GM21737 (cell line): ENCODE results near the gene ZNF385B.
"Not testable (repeated sequence)": the region's sequence is repeated elsewhere in the genome, so short reads cannot be mapped to it uniquely, and the experiment has no call there.

Experiments used
- ATAC-seq: cut with Tn5 transposase; IDR thresholded peaks from one replicate; pipeline ENCODE4 v1.9.1; 2021; ENCODE audit warnings: mild to moderate bottlenecking, moderate library complexity; ENCODE audit not compliant: unreplicated experiment

Gene ZNF385B

DNA sequence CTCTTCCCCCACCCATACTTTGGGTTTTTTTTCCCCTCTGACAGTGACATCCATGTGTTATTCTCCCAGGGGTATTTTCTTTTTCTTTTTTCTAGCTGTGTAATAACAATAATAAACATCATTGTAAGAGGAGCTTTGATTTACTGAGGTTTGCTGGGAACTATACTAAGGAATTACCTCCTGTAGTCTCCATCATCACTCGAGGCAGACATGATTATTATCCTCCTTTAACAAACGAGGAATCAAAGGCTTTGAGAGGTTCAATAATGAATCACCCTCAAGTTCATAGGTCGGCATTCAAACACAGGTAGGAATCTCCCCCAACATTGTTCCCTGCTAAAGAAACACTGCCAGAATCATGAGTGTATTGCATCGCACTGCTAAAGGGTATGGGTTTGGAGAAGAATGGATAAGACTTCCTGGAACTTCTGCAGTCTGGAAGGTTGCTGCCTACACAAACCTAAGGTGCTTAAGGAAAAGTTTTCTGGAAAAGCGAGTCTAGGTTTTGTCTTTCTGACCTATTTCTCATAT lies 336.5 kb downstream of the ZNF385B start:
- no peak for ATAC-seq

DNA sequence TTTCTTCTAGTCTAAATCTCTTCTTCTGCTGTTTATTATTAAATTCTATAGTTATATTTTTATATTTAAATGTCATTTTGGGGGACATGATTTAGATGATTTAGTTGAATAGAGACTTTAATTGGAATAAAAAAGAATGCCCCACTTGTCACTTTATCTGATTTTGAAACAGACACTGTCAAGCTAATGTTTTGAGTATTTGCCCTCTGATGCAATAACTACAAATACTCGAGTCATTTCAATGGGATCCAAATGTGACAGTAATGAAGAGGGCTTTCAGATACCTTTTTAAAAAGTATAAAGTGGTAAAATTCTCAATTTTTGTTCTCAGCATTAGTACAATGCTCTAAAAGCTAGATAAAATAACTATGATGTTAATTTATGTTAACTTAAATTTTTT lies 339.5 kb downstream of the ZNF385B start:
- ATAC-seq, result no peak

DNA sequence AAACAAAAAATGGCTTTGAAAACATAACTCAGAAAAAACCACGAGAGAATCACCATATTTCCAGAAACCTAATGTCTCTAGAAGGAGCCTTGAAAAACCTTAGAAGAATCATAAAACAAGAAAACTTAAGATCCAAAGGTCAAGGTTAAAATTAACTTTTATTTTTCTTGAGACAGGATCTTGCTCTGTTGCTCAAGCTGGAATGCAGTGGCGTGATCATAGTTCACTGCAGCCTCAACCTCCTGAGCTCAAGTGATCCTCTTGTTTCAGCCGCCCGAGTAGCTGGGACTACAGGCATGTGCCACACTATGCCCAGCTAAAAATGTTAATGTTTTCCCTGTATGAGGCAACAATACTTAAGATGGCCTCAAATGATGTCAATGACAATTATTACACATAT lies 342.6 kb downstream of the ZNF385B start:
- ATAC-seq, result no peak

DNA sequence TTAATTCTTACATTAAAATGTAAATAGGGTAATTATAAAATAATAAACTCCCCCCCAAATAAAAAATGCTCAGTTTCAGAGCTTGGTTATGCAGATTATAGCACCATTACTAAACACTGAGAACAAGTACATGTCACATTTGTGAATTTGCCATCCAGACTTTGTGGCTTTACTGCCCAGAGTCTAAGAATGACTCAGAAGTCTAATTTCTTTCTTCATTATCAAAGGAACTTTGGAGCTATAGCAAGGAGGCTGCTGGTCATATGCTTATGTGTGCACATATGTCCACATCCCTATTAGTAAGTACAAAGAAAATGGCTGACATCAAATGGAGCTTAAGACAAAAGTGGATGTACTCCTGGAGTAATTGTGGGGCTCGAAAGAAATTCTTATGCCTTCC lies 348.2 kb downstream of the ZNF385B start:
- no peak for ATAC-seq

DNA sequence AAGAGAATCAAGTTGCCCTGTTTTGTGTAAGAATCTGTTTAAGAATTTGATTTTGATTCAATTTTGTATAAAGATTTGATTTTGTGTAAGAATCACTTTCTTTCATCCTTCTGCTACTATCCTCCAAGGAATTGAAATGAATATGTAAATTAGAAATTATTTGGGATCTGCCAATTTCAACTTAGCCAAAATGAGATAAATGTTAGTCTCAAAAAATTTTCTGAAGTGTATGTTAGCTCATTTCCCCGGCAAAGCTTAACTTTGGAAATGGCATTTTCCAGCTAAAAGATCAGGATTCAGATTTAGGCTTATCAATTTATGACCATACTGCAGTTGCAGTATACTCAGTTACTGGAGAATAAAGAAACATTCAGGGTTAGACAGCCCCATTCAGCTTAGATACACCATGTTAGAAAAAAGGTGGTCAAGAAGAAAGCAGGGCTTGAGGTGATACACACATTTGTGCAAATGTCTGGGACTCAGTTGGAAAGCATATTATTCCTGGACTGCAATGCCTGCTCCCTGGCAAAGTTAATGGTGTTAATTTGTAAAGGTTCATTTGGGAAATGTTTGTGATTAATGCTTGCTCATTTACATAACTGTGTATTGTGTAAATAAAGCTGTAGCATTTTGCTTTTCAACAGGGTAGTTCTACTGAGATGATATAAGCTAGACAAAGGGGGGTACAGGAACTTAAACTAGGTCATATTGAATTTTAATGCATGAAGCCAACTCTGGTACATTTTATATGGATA lies 349.0 kb downstream of the ZNF385B start:
- ATAC-seq, result no peak

DNA sequence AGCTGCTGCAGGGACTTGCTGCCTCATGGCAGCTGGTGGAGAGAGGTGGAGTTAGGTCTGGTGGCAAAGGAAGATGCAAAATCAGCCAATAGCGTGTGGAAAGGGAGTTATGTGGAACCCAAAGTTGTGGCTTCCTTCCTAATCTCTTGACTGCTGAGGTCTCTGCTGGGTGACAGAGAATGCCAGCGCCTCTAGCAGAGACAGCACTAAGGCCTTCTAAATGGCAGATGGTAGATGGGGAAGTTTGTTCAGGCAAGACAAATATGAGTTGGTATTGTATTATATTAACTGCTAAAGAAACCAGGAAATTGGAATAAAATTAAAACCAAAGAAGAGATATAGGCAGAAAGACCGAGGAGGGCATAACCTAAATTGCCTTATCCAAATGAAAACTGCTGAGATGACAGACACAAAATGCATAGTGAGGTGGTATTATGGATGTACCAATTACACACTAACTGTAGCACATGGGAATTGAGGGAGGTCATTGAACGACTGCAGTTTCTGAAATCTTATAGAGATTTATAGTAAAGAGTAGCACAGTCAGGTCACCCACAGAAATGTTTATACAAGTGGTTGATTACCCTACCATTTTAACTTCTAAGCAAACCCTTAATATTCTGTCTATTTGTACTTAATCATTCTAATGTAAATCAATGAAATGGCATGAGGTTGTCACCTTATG lies 350.2 kb downstream of the ZNF385B start:
- ATAC-seq, result no peak

DNA sequence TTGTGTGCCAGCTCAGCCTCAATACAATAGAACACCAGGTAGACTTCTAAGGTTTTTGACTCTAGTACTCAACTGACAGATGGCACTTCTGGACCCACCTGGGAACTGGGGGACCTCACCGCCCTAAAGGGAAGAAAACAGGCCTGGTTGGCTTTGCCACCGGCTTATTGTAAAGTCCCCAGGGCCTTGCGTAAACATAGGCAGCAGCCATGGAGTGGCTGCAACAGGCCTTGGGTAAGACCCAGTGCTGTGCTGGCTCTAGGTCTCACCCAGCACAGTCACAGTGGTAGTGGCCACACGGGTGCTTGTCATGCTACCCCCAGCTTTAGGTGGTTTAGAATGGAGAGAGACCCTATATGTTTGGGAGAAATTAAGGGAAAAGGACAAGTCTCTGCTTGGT lies 366.1 kb downstream of the ZNF385B start:
- no peak for ATAC-seq

DNA sequence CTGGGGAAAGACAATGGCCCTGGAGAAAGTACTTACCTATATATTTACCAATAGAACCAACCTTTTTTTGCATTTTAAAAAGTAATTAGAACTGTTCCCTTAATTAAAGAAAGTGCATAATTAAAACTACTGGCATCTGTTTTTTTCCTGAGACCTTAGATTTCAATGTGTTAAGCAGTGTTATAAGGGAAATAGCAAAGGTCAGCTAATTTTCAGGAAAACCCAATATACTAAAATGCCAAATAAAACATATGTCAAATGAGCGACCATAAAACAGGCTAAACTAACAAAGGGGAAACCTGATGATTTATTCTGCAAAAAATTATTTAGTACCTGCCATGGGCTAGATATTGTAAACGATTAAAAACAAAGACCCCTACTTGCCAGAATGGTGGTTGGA lies 372.8 kb downstream of the ZNF385B start:
- no peak for ATAC-seq

DNA sequence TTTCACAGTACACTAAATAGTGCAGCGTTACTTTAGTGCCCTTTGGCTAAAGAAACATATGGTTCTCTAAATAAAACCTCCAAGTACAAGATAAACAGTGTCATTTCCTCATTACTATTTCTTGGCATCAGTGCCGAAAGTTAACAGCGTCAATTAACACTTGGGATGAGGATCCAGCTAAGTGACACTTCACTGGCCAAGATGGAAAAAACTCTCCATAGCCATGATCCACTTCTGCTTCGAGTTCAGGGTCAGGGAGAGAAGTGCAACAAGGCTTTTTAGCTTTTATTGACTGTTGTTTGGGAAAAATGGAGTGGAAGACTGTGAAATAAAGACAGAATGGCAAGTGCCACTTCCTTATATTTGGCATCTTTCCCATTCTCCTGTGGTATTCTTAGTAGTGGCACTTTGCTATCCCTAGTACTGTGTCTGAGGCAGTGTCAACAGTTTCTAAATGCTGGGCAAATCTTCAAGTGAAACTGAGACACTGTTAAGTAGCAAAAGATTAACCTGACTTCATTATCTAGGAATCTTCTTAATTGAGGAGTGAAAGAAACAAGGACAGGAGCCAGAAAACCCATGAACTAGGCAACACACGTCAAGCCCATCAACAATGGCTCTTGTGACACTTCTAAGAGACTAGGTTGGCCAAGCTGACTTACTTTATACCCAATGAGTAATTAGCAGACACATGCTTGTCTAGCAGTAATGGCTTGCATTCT lies 374.2 kb downstream of the ZNF385B start:
- no peak for ATAC-seq

DNA sequence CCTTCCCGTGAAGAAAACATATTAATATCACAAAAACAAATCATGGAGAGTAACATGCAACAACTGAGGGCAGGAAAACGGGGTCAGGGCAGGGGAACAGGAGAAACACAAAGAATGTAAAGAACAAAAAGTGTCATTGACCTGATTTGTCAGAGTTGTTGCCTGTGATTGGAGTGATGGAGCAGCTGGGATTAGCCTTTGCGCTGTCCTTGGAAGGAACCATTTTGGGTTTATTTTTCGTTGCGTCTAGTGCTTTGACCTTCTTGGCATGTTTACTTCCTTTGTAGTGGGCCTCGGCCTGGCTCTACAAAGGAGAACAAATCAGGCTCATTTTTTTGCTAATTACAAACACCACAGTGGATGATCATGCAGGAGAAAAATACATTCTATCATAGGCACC lies 378.3 kb downstream of the ZNF385B start:
- ATAC-seq, result no peak

DNA sequence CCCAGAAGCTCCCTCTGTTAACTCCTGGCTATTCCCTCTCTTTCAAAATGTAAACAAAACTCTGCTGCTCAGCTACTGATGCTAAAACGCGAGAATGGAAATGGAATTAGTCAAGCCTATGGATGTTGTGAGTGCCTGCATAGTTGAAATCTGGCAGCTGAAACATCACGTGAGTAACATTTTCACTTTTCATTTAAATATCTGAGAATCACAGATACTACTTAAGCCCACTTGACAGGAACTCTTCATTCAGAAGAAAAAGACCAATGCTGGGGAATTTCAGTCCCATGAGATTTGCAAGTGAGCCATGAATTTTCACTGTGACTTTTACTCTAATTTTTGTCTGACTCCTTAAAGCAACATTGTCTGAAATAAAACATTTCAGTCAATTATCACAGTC lies 381.5 kb downstream of the ZNF385B start:
- no peak for ATAC-seq

DNA sequence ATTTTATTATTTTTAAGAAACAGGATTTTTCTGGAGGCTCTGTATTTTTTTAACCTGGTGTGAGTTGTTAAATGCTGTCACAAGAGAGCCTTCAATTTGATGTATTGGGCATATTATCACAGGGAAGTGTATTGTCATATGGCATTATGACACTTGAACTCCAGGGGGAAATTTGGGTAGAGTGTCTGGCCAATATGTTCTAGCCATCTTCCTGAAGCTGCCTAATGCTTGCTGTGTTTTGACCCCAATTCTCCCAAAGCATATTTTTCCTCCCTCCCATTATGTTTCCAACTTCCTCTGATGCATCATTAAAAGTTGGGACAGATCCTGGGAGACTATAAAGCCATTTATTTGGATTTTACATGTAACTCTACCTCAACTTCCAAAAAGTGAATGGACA lies 382.6 kb downstream of the ZNF385B start:
- ATAC-seq, result no peak

DNA sequence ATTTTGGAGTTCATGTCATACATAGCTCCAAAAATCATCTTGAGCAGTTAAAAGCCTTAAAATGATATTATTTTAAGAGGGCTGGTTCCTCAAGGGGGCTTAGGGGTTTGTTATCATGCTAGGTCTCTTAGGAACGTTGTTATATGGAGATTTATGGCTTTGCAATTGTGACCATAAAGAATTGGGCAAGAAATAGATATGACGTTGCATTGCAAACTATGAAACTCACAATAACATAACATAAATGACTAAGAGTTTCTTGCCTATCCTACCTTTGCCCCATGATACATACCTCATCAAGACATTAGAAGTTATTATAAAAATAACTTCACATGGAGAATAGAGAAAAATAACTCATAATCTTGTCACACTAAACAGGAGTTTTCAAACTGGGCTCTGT lies 390.4 kb downstream of the ZNF385B start:
- ATAC-seq, result no peak

DNA sequence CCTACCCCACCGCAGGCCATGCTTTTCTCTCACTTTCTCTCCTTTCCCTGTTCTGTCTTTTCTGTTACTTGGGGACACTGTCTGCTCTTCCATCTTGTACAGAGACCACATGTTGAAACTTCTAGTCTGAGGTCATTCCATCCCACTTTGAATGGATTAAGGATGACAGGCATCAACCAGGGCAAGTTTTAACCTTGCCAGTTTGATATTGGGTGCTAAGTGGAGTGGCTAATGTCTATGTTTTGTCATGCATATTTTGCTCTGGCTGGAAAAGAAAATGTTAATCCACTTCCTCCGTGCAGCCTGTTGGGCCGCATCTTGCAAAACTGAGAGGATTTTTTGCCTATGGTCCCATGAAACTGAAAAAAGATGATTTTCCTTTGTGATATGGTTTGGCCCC lies 391.3 kb downstream of the ZNF385B start:
- no peak for ATAC-seq

DNA sequence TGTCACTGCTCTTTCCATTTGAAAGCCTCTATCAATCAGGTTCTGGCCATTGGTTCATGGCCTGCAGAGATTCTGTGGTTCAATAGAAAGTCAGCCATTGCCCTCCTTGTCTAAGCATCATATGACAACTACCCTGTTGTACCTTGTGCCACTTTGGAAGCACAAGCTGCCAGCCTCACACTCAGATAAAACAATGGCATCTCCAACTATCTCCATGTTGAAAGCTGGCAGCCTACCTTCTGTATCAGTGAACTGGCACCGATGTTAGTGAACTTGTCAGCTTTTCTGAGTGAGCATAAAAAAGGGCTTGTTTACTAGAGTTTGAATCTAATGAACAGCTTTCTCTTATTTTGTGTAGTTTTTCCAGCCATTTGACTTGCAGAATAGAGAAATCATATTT lies 393.5 kb downstream of the ZNF385B start:
- no peak for ATAC-seq

DNA sequence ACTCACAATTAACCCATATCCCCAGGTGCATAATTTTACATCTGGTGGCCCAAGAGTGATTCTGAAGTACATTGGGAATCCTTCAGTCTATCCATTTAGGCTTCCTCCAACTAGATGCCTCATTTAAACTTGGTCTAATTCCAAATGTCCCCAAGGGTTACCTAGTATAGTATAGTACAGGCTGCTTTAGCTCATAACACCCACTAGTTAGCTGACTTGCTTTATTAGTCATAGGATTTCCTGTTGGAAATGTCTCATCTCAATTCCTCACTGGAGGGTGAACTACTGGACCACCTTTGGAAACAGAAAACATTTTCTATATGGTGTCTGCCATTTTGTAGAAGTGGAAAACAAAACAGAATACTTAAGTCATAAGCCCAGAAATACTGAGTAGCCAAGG lies 394.3 kb downstream of the ZNF385B start:
- no peak for ATAC-seq

DNA sequence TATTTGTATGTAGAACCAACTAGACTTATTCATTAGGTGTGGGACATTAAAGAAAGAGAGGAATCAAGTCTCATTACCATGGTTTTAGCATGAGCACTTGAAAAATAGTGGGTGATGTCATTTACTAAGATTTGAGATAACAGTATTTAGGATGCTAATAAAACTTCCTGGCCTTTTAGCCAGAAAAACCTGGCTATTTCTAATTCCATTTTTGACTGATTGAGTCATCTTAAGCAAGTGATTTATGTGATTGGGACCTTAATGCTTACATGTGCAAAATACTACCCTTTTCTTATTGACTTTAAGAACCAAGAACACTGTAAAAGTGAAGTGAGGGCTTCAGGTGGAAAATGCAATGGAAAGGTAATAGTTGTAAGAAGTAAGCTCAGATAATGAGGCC lies 400.0 kb downstream of the ZNF385B start:
- no peak for ATAC-seq

DNA sequence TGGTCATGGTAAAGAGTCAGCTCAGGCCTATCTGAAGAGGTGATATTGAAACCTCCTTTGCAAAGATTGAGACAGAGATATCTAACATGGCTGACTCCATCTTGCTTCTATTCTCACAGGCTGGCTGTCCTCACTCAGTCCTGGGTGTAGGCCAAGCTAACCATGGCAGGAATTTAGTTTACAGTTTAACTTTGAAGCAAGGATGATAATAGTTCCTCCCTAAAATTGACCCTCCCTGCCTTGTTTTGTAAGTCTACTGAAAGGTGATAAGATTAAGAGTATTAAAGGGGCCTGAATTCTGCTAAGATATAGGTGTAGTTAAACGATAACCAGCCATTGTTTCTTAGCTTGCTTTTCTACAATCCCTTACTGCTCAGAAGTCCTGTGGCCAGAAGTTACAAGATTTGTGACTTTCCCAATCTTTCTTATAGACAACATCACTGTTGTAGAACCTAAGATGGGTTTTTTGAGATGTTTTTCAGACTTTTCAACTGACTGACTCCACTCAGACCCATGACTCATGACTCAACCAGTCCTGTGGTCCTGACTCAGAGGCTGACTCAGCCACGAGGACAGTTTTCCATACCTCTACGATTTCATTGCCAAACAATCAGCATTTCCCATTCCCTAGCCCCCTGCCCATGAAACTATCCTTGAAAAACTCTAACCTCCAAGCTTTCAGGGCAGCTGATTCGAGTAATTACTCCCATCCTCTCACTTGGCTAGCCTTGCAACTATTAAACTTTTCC lies 401.1 kb downstream of the ZNF385B start:
- no peak for ATAC-seq

DNA sequence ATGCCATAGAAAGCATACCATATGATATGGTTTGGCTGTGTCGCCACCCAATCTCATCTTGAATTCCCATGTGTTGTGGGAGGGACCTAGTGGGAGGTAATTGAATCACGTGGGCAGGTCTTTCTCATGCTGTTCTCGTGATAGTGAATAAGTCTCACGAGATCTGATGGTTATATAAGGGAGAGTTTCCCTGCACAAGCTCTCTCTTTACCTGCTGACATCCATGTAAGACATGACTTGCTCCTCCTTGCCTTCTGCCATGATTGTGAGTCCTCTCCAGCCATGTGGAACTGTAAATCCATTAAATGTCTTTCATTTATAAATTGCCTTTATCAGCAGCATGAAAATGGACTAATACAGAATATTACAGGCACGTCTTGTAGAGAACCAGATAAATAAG lies 403.3 kb downstream of the ZNF385B start:
- not testable (repeated sequence) for ATAC-seq

DNA sequence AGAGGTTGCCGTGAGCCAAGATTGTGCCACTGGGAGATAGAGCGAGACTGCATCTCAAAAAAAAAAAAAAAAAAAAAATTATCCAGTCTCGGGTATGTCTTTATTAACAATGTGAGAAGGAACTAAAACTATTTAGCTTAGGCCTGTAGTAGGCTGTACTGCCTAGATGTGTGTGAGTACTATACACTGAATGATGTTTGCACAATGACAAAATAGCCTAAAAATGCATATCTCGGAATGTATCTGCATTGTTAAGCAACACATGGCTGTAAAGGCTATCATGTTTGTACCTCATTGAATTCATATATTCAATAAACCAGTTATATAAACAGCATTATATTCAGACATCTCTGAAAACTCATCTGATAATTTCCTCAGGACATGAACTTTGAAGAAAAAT lies 405.6 kb downstream of the ZNF385B start:
- ATAC-seq, result no peak

DNA sequence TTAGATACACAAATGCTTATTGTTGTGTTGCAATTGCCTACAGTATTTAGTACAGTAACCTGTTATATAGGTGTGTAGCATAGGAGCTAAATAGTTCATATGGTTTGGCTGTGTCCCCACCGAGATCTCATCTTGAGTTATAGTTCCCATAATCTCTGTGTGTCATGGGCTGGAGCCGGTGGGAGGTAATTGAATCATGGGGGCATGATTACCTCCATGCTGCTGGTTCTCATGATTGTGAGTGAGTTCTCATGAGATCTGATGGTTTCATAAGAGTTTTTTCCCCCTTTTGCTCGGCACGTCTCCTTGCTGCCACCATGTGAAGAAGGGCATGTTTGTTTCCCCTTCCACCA lies 406.3 kb downstream of the ZNF385B start:
- no peak for ATAC-seq
